Measurements from ENCODE around the gene SLC8A1. TPM values are rescaled to one million over a fixed set of nuclear protein-coding genes. Genes with fewer than 3 reads are reported as not detected.

Gene SLC8A1
- total RNA-seq, 3 donors from 2014 or later: 6.0 to 164 (median 17.0) TPM

GRCh38 chr2:40282428-40282827 is 169.5 kb downstream of the SLC8A1 start:
- ATAC-seq: no peak
- Histone ChIP-seq H3K9me3 (no peaks in the 10 kb centered on the region), H3K4me3 (no peak overlapping the region), H3K36me3 (ENCODE audit: low read depth) (no peaks in the 10 kb centered on the region), H3K4me1 (ENCODE audit: low read depth) (no peaks in the 10 kb centered on the region)
- intact Hi-C loops (cut with DNase I, micrococcal nuclease): no loop called here
- no peak for TF ChIP-seq CTCF (IDR thresholded peaks at IDR 0.05)
- DNase-seq: no peak

- TF ChIP-seq CTCF (IDR thresholded peaks at IDR 0.05): no peak
Measured at GRCh38 chr2:40281021-40281940, 170.6 kb downstream of the SLC8A1 start.

GRCh38 chr2:40279482-40279881 is 172.4 kb downstream of the SLC8A1 start:
- no peaks in the 10 kb centered on the region for H3K36me3 ChIP-seq (ENCODE audit: low read depth)
- DNase-seq (no peak), ATAC-seq (no peak)
- no peaks in the 10 kb centered on the region for H3K9me3 ChIP-seq
- H3K4me3 ChIP-seq: no peak overlapping the region
- no peak for TF ChIP-seq CTCF (IDR thresholded peaks at IDR 0.05)
- H3K4me1 ChIP-seq (ENCODE audit: low read depth): no peaks in the 10 kb centered on the region
- intact Hi-C loops (cut with DNase I, micrococcal nuclease): no loop called here

More at GRCh38 chr2:40281021-40281940, 170.6 kb downstream of the SLC8A1 start:
- H3K4me3 ChIP-seq: no peak overlapping the region
- DNase-seq (no peak), ATAC-seq (peak; percentile 16)
- intact Hi-C loops (cut with DNase I, micrococcal nuclease): no loop called here
- no peaks in the 10 kb centered on the region for H3K36me3 ChIP-seq (ENCODE audit: low read depth)
- H3K9me3 ChIP-seq: no peaks in the 10 kb centered on the region
- H3K4me1 ChIP-seq (ENCODE audit: low read depth): no peaks in the 10 kb centered on the region

- intact Hi-C loops (cut with DNase I, micrococcal nuclease): no loop called here
- no peaks in the 10 kb centered on the region for H3K4me1 ChIP-seq (ENCODE audit: low read depth)
- DNase-seq: no peak
Measured at GRCh38 chr2:40279001-40279400, 172.9 kb downstream of the SLC8A1 start.

GRCh38 chr2:40276076-40276475 is 175.8 kb downstream of the SLC8A1 start:
- Histone ChIP-seq H3K4me3 (no peak overlapping the region), H3K4me1 (ENCODE audit: low read depth) (no peaks in the 10 kb centered on the region), H3K36me3 (ENCODE audit: low read depth) (no peaks in the 10 kb centered on the region), H3K9me3 (no peaks in the 10 kb centered on the region)
- TF ChIP-seq CTCF (IDR thresholded peaks at IDR 0.05): no peak
- intact Hi-C loops (cut with DNase I, micrococcal nuclease): no loop called here
- DNase-seq (no peak), ATAC-seq (no peak)

More at GRCh38 chr2:40279001-40279400, 172.9 kb downstream of the SLC8A1 start:
- ATAC-seq: no peak
- Histone ChIP-seq H3K36me3 (ENCODE audit: low read depth) (no peaks in the 10 kb centered on the region), H3K9me3 (no peaks in the 10 kb centered on the region), H3K4me3 (no peak overlapping the region)
- no peak for TF ChIP-seq CTCF (IDR thresholded peaks at IDR 0.05)
